MCF 10A (cell line): ENCODE data around the gene NHERF2. TPM values are rescaled to one million over a fixed set of nuclear protein-coding genes. Genes with fewer than 3 reads are reported as not detected.
A peak's percentile ranks its signal among the peaks of the same experiment; 100 is the strongest.

Source experiments
- BruUV-seq: library from RNA; stranded (reverse); fragments of 400-500 nt; replicated peaks from 2 replicates; lab custom pipeline; 2021; lab: Mats Ljungman, UMichigan
- CTCF ChIA-PET: fragments of 300-600 bp; sonication (Branson Sonifier 250); formaldehyde crosslinking; extraction: SDS; loops from one replicate; lab custom pipeline; 2021; ENCODE audit warnings: antibody characterized with exemption, inconsistent platforms; lab: Yijun Ruan, JAX
- POLR2A ChIA-PET: fragments of 300-600, 350-650 bp; sonication (Branson Sonifier 250); formaldehyde crosslinking; extraction: SDS; loops from one replicate; lab custom pipeline; 2020; ENCODE audit warnings: antibody characterized with exemption, inconsistent platforms; lab: Yijun Ruan, JAX
- DNase-seq: peaks from one replicate; pipeline ENCODE4 v3.0.0-alpha.2; 2018; ENCODE audit not compliant: unreplicated experiment
- H3K27ac Mint-ChIP-seq: one replicate; pipeline ENCODE4 v1.8.0; 2022; ENCODE audit warnings: mild to moderate bottlenecking, low read depth, mixed read lengths; ENCODE audit not compliant: unreplicated experiment
- H3K27me3 Mint-ChIP-seq: one replicate; pipeline ENCODE4 v1.8.0; 2022; ENCODE audit warnings: mixed read lengths; ENCODE audit not compliant: insufficient read depth, unreplicated experiment
- H3K36me3 Mint-ChIP-seq: one replicate; pipeline ENCODE4 v1.8.0; 2022; ENCODE audit warnings: mild to moderate bottlenecking, moderate library complexity, mixed read lengths; ENCODE audit not compliant: insufficient read depth, unreplicated experiment
- H3K4me1 Mint-ChIP-seq: one replicate; pipeline ENCODE4 v1.8.0; 2022; ENCODE audit warnings: mixed read lengths; ENCODE audit not compliant: insufficient read depth, unreplicated experiment
- H3K4me3 Mint-ChIP-seq: one replicate; pipeline ENCODE4 v1.8.0; 2022; ENCODE audit warnings: mild to moderate bottlenecking, moderate library complexity, mixed read lengths; ENCODE audit not compliant: unreplicated experiment
- H3K9me3 Mint-ChIP-seq: one replicate; pipeline ENCODE4 v1.8.0; 2022; ENCODE audit warnings: mixed read lengths; ENCODE audit not compliant: unreplicated experiment
- intact Hi-C: fragments of 100-400 bp; cut with micrococcal nuclease; formaldehyde crosslinking; loops from 2 replicates; pipeline ENCODE4 v1.14.1; 2022
- total RNA-seq: library from RNA; stranded (reverse); gene quantifications from 2 replicates; pipeline ENCODE4 v1.2.3, GENCODE V29; 2022
- TF ChIP-seq, protein P1 (sequence below): fragments of 200-600 bp; IDR thresholded peaks from one replicate; pipeline ENCODE4 v1.8.0; 2022; ENCODE audit warnings: antibody characterized with exemption, mild to moderate bottlenecking; ENCODE audit not compliant: unreplicated experiment

Gene NHERF2
- total RNA-seq, 1 experiment from 2014 or later, result 14.5 TPM

DNA sequence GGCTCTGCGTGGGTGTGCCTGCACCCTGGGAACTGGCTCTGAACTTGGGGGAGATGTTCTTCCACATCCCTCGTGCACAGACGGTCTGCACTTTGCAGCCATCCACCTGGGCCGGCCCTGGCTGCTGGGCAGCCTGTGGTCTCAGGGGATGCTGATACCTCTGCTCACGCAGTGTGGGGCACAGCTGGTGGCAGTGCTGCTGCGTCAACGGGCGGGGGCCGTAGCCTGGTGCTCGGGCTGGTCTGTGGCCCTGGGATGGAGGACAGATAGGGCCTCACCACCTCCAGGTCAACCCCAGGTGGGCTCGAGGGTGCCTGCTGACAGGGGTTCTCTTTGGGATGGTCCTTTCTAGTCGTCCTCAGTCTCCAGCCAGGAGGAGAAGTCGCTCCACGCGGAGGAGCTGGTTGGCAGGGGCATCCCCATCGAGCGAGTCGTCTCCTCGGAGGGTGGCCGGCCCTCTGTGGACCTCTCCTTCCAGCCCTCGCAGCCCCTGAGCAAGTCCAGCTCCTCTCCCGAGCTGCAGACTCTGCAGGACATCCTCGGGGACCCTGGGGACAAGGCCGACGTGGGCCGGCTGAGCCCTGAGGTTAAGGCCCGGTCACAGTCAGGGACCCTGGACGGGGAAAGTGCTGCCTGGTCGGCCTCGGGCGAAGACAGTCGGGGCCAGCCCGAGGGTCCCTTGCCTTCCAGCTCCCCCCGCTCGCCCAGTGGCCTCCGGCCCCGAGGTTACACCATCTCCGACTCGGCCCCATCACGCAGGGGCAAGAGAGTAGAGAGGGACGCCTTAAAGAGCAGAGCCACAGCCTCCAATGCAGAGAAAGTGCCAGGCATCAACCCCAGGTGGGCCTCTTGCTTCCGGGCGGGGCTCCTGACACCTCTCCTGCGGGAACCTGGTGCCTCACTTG is 57.4 kb downstream of the NHERF2 start:
- no peak overlapping the region for H3K27ac Mint-ChIP-seq
- intact Hi-C loops, result no loop called here
- no TSS peak for BruUV-seq
- CTCF ChIA-PET, result interaction anchor here (1.1 to 1.6 kb wide), 2 partner anchors 37 to 56 kb away, joined by 4 to 6 read pairs; no protein-coding TSS in a partner anchor
- H3K4me1 Mint-ChIP-seq, result peaks cover 4% of the 10 kb centered on the region
- H3K36me3 Mint-ChIP-seq, result peaks cover 44% of the 10 kb centered on the region
- H3K9me3 Mint-ChIP-seq, result no peaks in the 10 kb centered on the region
- no peak for DNase-seq
- TF ChIP-seq, protein P1, sequence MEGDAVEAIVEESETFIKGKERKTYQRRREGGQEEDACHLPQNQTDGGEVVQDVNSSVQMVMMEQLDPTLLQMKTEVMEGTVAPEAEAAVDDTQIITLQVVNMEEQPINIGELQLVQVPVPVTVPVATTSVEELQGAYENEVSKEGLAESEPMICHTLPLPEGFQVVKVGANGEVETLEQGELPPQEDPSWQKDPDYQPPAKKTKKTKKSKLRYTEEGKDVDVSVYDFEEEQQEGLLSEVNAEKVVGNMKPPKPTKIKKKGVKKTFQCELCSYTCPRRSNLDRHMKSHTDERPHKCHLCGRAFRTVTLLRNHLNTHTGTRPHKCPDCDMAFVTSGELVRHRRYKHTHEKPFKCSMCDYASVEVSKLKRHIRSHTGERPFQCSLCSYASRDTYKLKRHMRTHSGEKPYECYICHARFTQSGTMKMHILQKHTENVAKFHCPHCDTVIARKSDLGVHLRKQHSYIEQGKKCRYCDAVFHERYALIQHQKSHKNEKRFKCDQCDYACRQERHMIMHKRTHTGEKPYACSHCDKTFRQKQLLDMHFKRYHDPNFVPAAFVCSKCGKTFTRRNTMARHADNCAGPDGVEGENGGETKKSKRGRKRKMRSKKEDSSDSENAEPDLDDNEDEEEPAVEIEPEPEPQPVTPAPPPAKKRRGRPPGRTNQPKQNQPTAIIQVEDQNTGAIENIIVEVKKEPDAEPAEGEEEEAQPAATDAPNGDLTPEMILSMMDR, result no peak
- POLR2A ChIA-PET, result interaction anchor here (1.1 kb wide), 1 partner anchor 45 kb away, joined by 3 read pairs; no protein-coding TSS in a partner anchor
- no peak overlapping the region for H3K4me3 Mint-ChIP-seq
- no peaks in the 10 kb centered on the region for H3K27me3 Mint-ChIP-seq

DNA sequence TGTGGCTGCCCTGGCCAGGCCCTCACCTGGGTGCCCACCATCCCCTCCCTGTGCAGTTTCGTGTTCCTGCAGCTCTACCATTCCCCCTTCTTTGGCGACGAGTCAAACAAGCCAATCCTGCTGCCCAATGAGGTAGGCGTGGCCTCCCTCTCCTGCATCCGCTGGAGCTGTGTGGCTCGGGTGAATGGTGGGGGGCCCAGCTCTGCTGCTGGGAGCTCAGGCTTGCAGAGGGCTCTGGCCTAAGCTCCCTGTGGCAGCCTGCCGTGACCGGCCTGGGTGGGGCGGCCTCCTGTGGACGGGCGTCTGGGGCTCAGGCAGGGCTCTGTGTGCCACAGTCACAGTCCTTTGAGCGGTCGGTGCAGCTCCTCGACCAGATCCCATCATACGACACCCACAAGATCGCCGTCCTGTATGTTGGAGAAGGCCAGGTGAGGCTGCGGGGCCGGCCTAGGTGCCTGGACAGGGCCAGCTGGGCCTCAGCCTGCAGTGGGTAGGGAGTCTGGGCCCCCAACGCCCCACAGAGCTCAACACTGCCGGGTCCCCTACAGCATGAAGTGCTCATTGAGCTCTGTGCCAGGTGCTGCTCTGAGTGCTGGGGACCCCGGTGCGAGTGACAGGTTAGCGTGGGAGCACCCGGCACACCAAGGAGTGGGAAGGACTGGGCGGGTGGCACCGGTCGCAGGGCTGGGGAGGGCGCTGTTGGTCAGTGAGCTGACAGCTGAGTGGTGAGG is 58.4 kb downstream of the NHERF2 start:
- TF ChIP-seq, protein P1, result no peak
- intact Hi-C loops, result no loop called here
- Mint-ChIP-seq H3K4me1 (peaks cover 4% of the 10 kb centered on the region), H3K36me3 (peaks cover 53% of the 10 kb centered on the region), H3K9me3 (no peaks in the 10 kb centered on the region), H3K27me3 (no peaks in the 10 kb centered on the region), H3K27ac (peak overlapping the region; percentile 9), H3K4me3 (no peak overlapping the region)
- no TSS peak for BruUV-seq
- ChIA-PET POLR2A (interaction anchor here (0.8 to 1.5 kb wide), 5 partner anchors 37 to 77 kb away, joined by 3 to 5 read pairs (median 4); partner anchors contain the start of genes NTHL1, TRAF7 and TSC2), CTCF (interaction anchor here (0.9 to 1.6 kb wide), 3 partner anchors 16 to 36 kb away, joined by 3 to 4 read pairs (median 3); no protein-coding TSS in a partner anchor)
- no peak for DNase-seq

DNA sequence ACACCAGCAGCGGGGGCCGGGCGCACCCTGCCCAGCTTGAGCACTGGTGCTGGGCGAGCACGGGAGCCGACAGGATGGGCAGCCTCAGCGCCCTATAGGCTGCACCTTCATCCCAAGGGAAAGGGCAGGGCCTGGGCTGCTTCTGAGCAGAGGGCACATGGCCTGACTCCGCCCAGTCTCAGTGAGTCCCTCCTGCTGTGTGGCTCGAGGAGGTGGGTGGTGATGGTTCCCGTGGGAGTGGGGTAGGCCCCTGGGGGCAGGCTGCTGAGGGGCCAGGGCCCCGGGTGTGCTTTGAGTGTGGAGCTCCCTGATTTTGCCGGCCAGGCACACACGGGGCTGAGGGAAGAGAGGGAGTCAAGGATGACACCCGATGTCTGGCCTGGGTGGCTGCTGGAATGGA is 59.0 kb downstream of the NHERF2 start:
- ChIA-PET POLR2A (interaction anchor here (0.6 to 1.5 kb wide), 7 partner anchors 38 to 120 kb away, joined by 3 to 5 read pairs (median 4); partner anchors contain the start of genes NTHL1, TRAF7 and TSC2), CTCF (interaction anchor here (0.9 to 1.2 kb wide), 2 partner anchors 15 to 20 kb away, joined by 3 read pairs; no protein-coding TSS in a partner anchor)
- Mint-ChIP-seq H3K36me3 (peaks cover 54% of the 10 kb centered on the region), H3K27me3 (no peaks in the 10 kb centered on the region), H3K4me1 (peaks cover 4% of the 10 kb centered on the region), H3K27ac (peak overlapping the region; percentile 9), H3K9me3 (no peaks in the 10 kb centered on the region), H3K4me3 (no peak overlapping the region)
- BruUV-seq, result no TSS peak
- intact Hi-C loops, result no loop called here
- peak; percentile 31 for DNase-seq
- TF ChIP-seq, protein P1, result no peak
